K562 (cell line): ENCODE data around the gene MAP3K2. TPM values are rescaled to one million over a fixed set of nuclear protein-coding genes. Genes with fewer than 3 reads are reported as not detected.

Experiments used
- ARID4B ChIP-seq: sonication (generic); formaldehyde crosslinking; IDR thresholded peaks from 2 replicates; pipeline ENCODE4 v1.8.0; 2022; ENCODE audit warnings: mild to moderate bottlenecking, missing genetic modification reagents
- ATF4 ChIP-seq: fragments of 450-650 bp; formaldehyde crosslinking; IDR thresholded peaks from 2 replicates; pipeline ENCODE4 v1.4.0; 2022; ENCODE audit warnings: mild to moderate bottlenecking, moderate library complexity
- CGGBP1 ChIP-seq: fragments of 250-450 bp; sonication (Bioruptor Pico); IDR thresholded peaks from 2 replicates; pipeline ENCODE4 v1.9.0; 2021; ENCODE audit warnings: mild to moderate bottlenecking
- CREB1 ChIP-seq, 2 experiments: sonication (generic) in 1 of 2; formaldehyde crosslinking in 1 of 2; IDR thresholded peaks; 2 replicates each; pipeline versions ENCODE4 v1.6.1 to v1.8.0; 2012 to 2022; ENCODE audit warnings: inconsistent platforms in 1 of 2, mild to moderate bottlenecking in 1 of 2, missing genetic modification reagents in 1 of 2, moderate library complexity in 1 of 2
- EGR1 ChIP-seq: fragments of 450-650 bp; conservative IDR thresholded peaks from 2 replicates; pipeline ENCODE4 v1.6.1; 2017; ENCODE audit warnings: mild to moderate bottlenecking
- ESRRA ChIP-seq: fragments of 450-650 bp; IDR thresholded peaks from 2 replicates; pipeline ENCODE4 v1.6.1; 2014; ENCODE audit warnings: low read depth, mild to moderate bottlenecking, moderate library complexity, borderline replicate concordance
- RBM14 ChIP-seq: fragments of 200-400 bp; formaldehyde crosslinking; IDR thresholded peaks from 2 replicates; pipeline ENCODE4 v1.6.1; 2018; ENCODE audit warnings: low read depth, mild to moderate bottlenecking, low read length, moderate library complexity, borderline replicate concordance; ENCODE audit not compliant: insufficient read depth
- ZBTB2 ChIP-seq: fragments of 450-650 bp; IDR thresholded peaks from 2 replicates; pipeline ENCODE4 v1.6.1; 2016; ENCODE audit warnings: antibody characterized with exemption
- ZBTB7A ChIP-seq: IDR thresholded peaks from 2 replicates; pipeline ENCODE4 v1.6.1; 2011; ENCODE audit warnings: low read depth, mild to moderate bottlenecking, low read length, moderate library complexity, borderline replicate concordance; ENCODE audit not compliant: control insufficient read depth
- ZFX ChIP-seq: sonication (generic); formaldehyde crosslinking; IDR thresholded peaks from 2 replicates; pipeline ENCODE4 v1.8.0; 2022; ENCODE audit warnings: mild to moderate bottlenecking, missing genetic modification reagents, moderate library complexity
- ZNF740 ChIP-seq, 3 experiments: fragments of 200-800 bp in 1 of 3; sonication (Bioruptor generic) in 1 of 3; sonication (generic) in 1 of 3; formaldehyde crosslinking in 1 of 3; IDR thresholded peaks; 2 replicates each; pipeline versions ENCODE4 v1.6.1 to v1.8.0; 2016 to 2022; ENCODE audit warnings: mild to moderate bottlenecking in 2 of 3, missing compliant biosample characterization in 2 of 3, missing genetic modification characterization in 2 of 3, missing genetic modification reagents in 1 of 3
- polyA plus RNA-seq, 8 experiments: library from polyadenylated mRNA; depleted of rRNA in 4 of 8; stranded (reverse) in 5 of 8; unstranded in 3 of 8; fragments of >200 nt; fragmentation: Nextera tagmentation in 2 of 8; fragmentation: Illumina TruSeq in 1 of 8; extraction: Ambion mirVana in 2 of 8; extraction: Trizol in 1 of 8; gene quantifications; 2 replicates each; pipeline versions ENCODE4 v1.2.1 to v1.2.3, GENCODE V29; 2011 to 2014; ENCODE audit warnings: inconsistent platforms in 1 of 8, missing spikeins in 1 of 8
- total RNA-seq, 7 experiments: library from RNA; depleted of rRNA in 6 of 7; stranded (reverse); fragments of >200 nt in 6 of 7; fragmentation: Illumina TruSeq in 2 of 7; extraction: Trizol in 2 of 7; gene quantifications; 2 replicates each; pipeline versions ENCODE4 v1.2.1 to v1.2.3, GENCODE V29; 2011 to 2021; ENCODE audit warnings: low replicate concordance in 1 of 7
- TF ChIP-seq, protein P1 (sequence below), 2 experiments: fragments of 450-650 bp in 1 of 2; IDR thresholded peaks; 2 replicates each; pipeline ENCODE4 v1.6.1; 2011 to 2017; ENCODE audit warnings: low read depth in 2 of 2, antibody characterized with exemption in 1 of 2, borderline replicate concordance in 1 of 2, low read length in 1 of 2, mild to moderate bottlenecking in 1 of 2, mixed read lengths in 1 of 2; ENCODE audit not compliant: control insufficient read depth in 1 of 2

Gene MAP3K2
- total and polyA plus RNA-seq, 9 of the 15 experiments (the other 6 are each of a cell fraction or from before 2014, with no cell fraction given): 1.2 to 14.2 (median 5.7) TPM

- TF ChIP-seq ARID4B (CRISPR knock-in tag) (peak; percentile 53; the same call in 1 of the 2 replicates), ZBTB2 (no peak), ZBTB7A (peak; percentile 69), EGR1 (peak; percentile 61), ATF4 (CRISPR knock-in tag) (no peak), ZFX (CRISPR knock-in tag) (peak; percentile 96), CGGBP1 (CRISPR knock-in tag) (no peak), CREB1 (IDR thresholded peaks at IDR 0.05) (peak; percentile 37; the same call in 1 of the 2 replicates), CREB1 (CRISPR knock-in tag; IDR thresholded peaks at IDR 0.05) (no peak; the same call in 1 of the 2 replicates), ZNF740 (CRISPR knock-in tag; IDR thresholded peaks at IDR 0.05) (0 out of 2 replicates have a peak, but pooled peaks have one; percentile 43), ZNF740 (tag; IDR thresholded peaks at IDR 0.05) (no peak), ESRRA (0 out of 2 replicates have a peak, but pooled peaks have one; percentile 26), RBM14 (no peak)
- TF ChIP-seq, protein P1, sequence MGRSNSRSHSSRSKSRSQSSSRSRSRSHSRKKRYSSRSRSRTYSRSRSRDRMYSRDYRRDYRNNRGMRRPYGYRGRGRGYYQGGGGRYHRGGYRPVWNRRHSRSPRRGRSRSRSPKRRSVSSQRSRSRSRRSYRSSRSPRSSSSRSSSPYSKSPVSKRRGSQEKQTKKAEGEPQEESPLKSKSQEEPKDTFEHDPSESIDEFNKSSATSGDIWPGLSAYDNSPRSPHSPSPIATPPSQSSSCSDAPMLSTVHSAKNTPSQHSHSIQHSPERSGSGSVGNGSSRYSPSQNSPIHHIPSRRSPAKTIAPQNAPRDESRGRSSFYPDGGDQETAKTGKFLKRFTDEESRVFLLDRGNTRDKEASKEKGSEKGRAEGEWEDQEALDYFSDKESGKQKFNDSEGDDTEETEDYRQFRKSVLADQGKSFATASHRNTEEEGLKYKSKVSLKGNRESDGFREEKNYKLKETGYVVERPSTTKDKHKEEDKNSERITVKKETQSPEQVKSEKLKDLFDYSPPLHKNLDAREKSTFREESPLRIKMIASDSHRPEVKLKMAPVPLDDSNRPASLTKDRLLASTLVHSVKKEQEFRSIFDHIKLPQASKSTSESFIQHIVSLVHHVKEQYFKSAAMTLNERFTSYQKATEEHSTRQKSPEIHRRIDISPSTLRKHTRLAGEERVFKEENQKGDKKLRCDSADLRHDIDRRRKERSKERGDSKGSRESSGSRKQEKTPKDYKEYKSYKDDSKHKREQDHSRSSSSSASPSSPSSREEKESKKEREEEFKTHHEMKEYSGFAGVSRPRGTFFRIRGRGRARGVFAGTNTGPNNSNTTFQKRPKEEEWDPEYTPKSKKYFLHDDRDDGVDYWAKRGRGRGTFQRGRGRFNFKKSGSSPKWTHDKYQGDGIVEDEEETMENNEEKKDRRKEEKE (IDR thresholded peaks at IDR 0.05; ENCODE audit: borderline replicate concordance in 1 of 2, control insufficient read depth in 1 of 2, low read depth in 2 of 2, low read length in 1 of 2): no peak
Observed at GRCh38 chr2:127293748-127294562, 93.8 kb downstream of the MAP3K2 start, which contains the start of gene ERCC3 (continued).
